ENCODE measurements around the gene RAD51B.
"Not testable (repeated sequence)": the region's sequence is repeated elsewhere in the genome, so short reads cannot be mapped to it uniquely, and the experiment has no call there.

Gene RAD51B

GRCh38 chr14:68749487-68750475 is 930.2 kb downstream of the RAD51B start:
- no peak for DNase-seq (ENCODE audit: low read depth in 1 of 2, low spot score in 1 of 2)

DNA sequence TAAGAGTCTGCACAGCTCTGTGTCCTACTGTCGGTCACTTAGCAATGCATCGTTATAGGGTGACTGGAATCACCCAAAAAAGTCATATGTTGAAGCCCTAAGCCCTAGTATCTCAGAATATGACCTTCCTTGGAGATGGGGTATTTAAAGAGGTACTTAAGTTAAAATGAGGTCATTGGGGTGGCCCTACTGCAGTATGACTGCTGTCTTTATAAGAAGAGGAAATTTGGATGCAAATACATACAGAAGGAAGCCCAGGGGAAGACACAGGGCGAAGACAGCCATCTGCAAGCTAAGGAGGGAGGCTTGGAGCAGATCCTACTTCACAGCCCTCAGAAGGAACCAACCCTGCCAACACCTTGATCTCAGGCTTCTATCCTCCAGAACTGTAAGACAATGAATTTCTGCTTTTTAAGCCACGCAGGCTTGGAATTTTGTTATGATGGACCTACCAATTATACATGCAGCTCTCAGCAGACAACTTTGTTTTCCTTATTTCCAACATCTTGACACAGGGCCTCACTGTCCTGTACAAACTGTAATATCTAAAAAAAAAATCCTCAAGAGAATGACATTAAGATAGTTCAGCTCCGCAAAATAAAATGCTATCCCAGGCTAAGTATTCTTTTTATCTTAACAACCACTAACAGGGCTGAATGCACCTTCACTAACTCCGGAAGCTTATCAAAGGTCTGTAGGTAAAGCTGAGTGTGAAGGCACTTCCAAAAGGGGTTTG is 932.9 kb downstream of the RAD51B start:
- DNase-seq (ENCODE audit: low read depth in 1 of 2, low spot score in 1 of 2): no peak

DNA sequence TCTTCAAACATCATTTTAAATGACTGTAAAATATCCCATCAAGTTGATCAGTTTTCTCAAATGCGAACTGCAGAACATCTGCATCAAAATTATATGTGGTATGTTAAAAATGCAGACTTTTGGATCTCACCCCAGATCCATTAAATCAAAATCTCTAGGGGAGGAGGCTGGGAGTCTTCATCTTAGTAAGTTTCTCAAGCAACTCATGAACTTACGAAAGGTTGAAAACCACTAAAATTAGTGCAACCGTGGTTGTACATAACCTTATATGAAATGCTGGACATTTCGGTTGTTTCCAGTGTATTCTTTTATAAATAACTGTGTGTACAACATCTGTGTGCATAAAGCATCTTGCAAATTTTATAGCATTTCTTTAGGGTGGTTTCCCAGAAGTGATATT is 934.1 kb downstream of the RAD51B start:
- DNase-seq (ENCODE audit: low read depth in 1 of 2, low spot score in 1 of 2): no peak

DNA sequence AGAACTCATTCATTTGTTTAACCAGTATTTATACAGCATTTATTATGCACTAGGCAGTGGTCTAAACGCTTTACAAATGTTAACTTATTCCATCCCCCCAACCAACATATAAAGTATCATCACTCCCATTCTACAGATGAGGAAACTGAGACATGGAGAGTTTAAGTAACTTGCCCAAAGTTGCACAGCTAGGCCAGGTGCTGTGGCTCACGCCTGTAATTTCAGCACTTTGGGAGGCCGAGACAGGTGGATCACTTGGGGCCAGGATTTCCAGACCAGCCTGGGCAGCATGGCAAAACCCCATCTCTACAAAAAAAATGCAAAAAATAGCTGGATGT is 935.4 kb downstream of the RAD51B start:
- no peak for DNase-seq (ENCODE audit: low read depth in 1 of 2, low spot score in 1 of 2)

DNA sequence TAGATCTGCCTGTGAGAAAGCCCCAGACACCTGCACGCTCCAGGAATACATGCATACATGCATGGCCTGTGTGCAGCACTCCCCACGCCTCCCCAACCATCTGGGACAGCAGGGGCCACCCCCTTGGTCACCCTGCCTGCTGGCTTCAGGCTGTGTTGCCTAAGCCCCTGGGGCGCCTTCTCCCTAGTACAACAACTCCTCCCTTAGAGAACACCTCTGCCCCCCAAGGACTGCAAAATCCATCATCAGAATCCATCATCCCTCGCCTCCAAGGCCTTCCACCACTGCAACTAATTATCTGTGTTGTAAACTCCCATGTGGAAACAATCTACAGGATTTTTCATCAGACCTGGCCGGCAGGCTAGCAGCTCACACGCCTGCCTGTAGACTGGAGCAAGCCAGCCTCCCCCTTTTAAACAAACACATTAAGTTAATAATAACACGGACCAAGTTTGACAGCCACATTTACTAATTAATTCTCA is 936.5 kb downstream of the RAD51B start:
- DNase-seq (ENCODE audit: low read depth in 1 of 2, low spot score in 1 of 2): no peak

GRCh38 chr14:68756734-68757133 is 937.2 kb downstream of the RAD51B start:
- DNase-seq (ENCODE audit: low read depth in 1 of 2, low spot score in 1 of 2): no peak

DNA sequence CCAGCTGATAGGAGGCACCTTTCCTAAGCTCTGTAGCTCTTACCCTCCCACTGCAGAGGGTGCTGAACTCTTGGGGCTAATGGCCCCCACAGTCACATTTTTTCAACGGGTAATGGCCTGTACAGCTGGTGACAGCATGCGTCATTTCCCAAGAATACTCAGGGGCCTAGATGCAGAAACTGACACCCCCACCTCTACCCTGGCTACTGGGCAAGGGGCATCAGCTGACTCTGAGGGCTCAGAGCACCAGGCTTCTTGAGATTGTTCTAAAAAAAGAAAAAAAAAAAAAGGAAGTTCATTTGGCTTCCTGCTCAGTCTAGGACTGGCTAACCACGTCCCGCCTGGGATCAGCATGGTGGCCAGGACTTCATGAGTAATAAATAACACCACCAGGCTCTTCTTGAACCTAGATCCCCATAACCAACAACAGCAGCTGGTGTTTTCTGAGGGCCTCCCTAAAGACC is 938.1 kb downstream of the RAD51B start:
- DNase-seq (ENCODE audit: low read depth in 1 of 2, low spot score in 1 of 2): no peak

DNA sequence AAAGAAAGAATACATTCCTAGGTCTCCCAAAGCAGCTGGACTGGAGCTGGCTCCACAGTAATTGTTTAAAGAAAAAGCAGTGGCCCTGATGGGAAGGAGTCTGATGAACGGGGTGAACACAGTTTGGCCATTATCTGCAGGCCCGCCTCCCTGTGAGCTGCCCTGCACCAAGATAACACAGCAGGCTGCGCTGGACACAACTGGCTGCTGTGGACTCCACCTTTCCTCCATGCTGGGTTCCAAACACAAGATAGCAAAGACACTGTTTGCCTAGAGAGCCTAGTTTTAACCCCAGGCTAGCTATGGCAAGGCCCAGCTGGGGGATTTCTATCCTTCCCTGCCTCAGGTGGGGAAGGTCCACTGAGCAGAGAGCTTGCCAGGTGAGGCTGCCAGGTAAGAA is 938.7 kb downstream of the RAD51B start:
- no peak for DNase-seq (ENCODE audit: low read depth in 1 of 2, low spot score in 1 of 2)

GRCh38 chr14:68759017-68759560 is 939.5 kb downstream of the RAD51B start:
- no peak for DNase-seq (ENCODE audit: low read depth in 1 of 2, low spot score in 1 of 2)

GRCh38 chr14:68759937-68760336 is 940.4 kb downstream of the RAD51B start:
- DNase-seq (ENCODE audit: low read depth in 1 of 2, low spot score in 1 of 2): no peak

DNA sequence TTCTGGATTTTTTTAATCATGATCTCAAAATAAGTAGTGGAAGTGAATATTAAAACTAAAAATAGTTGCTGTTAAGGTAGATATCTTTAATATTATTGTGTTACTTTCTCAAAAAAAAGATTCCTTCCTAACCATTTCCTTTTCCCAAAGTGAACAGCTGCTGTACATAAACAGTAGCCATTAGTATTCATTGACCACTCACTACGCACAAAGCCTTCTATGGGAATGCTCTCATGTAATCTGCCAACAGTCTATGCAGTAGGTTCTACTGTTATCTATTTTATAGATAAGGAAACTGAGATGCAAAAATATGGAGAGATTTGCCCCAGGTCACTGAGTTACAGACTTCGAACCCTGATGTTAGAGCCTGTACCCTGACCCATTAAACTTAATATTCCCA is 941.2 kb downstream of the RAD51B start:
- no peak for DNase-seq (ENCODE audit: low read depth in 1 of 2, low spot score in 1 of 2)

DNA sequence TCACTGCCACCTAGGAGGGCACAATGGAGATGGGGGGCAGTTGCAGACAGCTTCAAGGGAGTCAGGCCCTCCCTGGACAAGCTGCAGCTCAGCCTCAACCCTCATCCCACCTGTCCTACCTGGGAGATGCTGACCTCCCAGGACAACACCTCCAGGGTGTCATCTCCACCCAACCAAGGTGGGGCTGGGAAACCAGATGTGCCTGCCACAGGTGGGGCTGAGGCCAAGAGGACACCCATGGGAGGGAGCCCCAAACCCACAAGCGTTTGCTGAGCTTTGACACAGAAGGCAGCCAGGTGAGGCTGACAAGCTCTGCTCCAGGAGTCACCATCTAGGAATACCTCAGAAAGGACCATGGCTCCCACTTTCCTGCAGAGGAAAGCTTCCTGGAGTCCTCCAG is 941.8 kb downstream of the RAD51B start:
- no peak for DNase-seq (ENCODE audit: low read depth in 1 of 2, low spot score in 1 of 2)

DNA sequence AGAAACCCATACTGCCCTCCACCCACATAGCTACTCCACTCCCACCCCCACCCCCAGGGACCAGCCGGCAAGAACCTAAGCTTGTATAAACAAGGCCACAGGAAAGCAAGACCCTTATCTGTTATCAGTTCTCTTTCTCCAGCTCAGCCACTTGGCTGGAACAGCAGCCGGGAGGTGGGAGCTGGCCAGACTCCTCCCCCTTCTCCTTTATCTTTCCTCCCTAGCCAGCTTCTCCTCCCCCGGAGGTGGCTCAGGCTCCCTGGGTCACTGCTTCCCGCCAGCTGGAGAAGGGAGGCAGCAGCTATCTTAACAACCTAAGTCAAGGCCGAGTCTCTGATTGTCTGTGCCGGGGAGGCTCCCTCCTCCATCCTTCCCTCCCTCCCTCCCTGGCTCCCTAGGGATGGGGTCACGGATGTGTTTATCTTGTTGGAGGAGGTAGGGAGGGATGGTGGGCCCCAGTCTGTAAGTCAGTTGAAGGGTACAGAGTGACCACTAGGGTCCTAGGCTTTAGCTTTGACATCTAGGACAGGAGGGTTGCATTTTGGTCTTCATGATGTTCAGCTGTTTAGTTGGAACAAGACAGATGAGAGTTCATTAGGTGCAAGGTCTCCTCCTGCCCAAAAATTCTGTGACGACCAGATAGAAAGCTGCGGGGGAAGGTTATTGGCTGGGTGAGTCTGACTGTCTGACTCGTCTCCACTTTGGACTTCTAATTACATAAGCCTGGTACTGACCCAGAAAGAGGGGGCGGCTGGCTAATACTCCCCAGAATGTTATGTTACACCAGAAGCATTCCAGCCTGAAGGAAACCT is 943.6 kb downstream of the RAD51B start:
- DNase-seq (ENCODE audit: low read depth in 1 of 2, low spot score in 1 of 2): no peak

- not testable (repeated sequence) for DNase-seq (ENCODE audit: low read depth in 1 of 2, low spot score in 1 of 2)
Measured at GRCh38 chr14:68763843-68764242, 944.3 kb downstream of the RAD51B start.

GRCh38 chr14:68766299-68767247 is 947.0 kb downstream of the RAD51B start:
- DNase-seq (ENCODE audit: low read depth in 1 of 2, low spot score in 1 of 2): no peak

DNA sequence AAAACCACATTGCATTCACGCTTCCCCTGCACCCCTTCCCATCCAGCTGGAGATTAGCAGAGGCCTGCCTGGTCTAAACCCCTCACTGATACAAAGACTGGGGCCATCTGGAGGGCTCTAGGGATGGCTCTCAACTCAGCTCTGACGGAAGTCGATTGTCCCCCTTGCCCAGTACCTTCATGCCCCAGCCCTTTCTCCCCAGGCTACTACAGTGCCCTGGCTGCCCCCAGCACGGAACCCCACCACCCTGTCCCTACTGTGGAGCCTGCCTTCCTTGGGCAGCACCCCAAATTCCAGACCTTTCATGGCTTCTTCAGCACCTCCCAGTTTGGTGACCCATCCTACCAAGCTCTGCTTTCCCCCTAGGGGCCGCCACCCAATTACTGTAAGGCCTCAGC is 947.7 kb downstream of the RAD51B start:
- no peak for DNase-seq (ENCODE audit: low read depth in 1 of 2, low spot score in 1 of 2)

DNA sequence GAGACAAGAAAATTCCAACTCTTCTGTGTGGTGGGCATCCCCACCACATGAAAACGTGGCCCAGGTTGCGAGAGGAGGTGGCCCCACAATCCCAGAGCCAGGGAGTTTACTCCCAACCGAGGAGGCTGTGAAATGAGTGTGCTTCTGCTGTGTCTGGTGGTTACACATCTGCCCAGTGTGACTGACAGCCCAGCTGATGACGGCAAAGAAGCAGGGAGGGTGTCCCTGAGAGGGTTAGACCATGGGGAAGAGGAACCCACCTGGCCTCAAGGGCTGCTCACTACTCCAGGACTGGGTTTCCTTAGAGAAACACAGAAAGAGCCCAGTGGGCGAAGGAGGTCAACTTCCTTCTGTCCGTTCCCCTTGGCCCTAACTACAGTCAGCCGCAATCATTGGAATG is 948.7 kb downstream of the RAD51B start:
- no peak for DNase-seq (ENCODE audit: low read depth in 1 of 2, low spot score in 1 of 2)

GRCh38 chr14:68770051-68770450 is 950.5 kb downstream of the RAD51B start:
- DNase-seq (ENCODE audit: low read depth in 1 of 2, low spot score in 1 of 2): no peak

- DNase-seq (ENCODE audit: low read depth in 1 of 2, low spot score in 1 of 2): no peak
Measured at GRCh38 chr14:68770553-68771286, 951.1 kb downstream of the RAD51B start.
